GM12865 (cell line): ENCODE measurements around the gene STK33.

Experiments
- DNase-seq: peaks from one replicate; pipeline ENCODE4 v3.0.0; 2010; ENCODE audit warnings: low read depth
- H3K4me3 ChIP-seq: 2 replicates; pipeline ENCODE4 v1.5.1; 2011; ENCODE audit warnings: mild to moderate bottlenecking, low read depth, low read length, control low read depth
- CTCF ChIP-seq: IDR thresholded peaks from 2 replicates; pipeline ENCODE4 v1.5.1; 2011; ENCODE audit warnings: low read length, control low read depth, low read depth, inconsistent platforms; ENCODE audit not compliant: insufficient read depth; ENCODE audit errors: missing control alignments

The STK33 gene

GRCh38 chr11:8459711-8460399 is 134.2 kb downstream of the STK33 start:
- no peak for TF ChIP-seq CTCF

GRCh38 chr11:8442301-8442700 is 151.7 kb downstream of the STK33 start:
- no peak overlapping the region for H3K4me3 ChIP-seq
- no peak for DNase-seq
- no peak for TF ChIP-seq CTCF

More at GRCh38 chr11:8459711-8460399, 134.2 kb downstream of the STK33 start:
- H3K4me3 ChIP-seq, result no peak overlapping the region
- DNase-seq, result no peak

- H3K4me3 ChIP-seq, result no peak overlapping the region
- TF ChIP-seq CTCF, result no peak
Measured at GRCh38 chr11:8440649-8441048, 153.4 kb downstream of the STK33 start.

GRCh38 chr11:8429483-8429882 is 164.5 kb downstream of the STK33 start:
- no peak for DNase-seq
- TF ChIP-seq CTCF, result no peak

More at GRCh38 chr11:8440649-8441048, 153.4 kb downstream of the STK33 start:
- DNase-seq, result no peak

GRCh38 chr11:8426076-8426475 is 168.0 kb downstream of the STK33 start:
- DNase-seq, result no peak
- TF ChIP-seq CTCF, result no peak
- H3K4me3 ChIP-seq, result no peak overlapping the region

More at GRCh38 chr11:8429483-8429882, 164.5 kb downstream of the STK33 start:
- H3K4me3 ChIP-seq, result no peak overlapping the region

- TF ChIP-seq CTCF, result no peak
- no peak for DNase-seq
- no peak overlapping the region for H3K4me3 ChIP-seq
Measured at GRCh38 chr11:8415195-8415594, 178.8 kb downstream of the STK33 start.

GRCh38 chr11:8408151-8408941 is 185.7 kb downstream of the STK33 start:
- TF ChIP-seq CTCF, result no peak
- no peak overlapping the region for H3K4me3 ChIP-seq
- no peak for DNase-seq
